Measurements from ENCODE around the gene CRYGB. TPM values are rescaled to one million over a fixed set of nuclear protein-coding genes. Genes with fewer than 3 reads are reported as not detected.

CRYGB gene, protein sequence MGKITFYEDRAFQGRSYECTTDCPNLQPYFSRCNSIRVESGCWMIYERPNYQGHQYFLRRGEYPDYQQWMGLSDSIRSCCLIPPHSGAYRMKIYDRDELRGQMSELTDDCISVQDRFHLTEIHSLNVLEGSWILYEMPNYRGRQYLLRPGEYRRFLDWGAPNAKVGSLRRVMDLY
- total RNA-seq (2021) (0.87 TPM in 1 of 3 replicates, not detected in the others), Bru-seq, nascent RNA (not detected)
- long read RNA-seq, experiment 1, partial matches to known transcripts, result 0 of 1 reads
- long read RNA-seq, experiment 1, other reads (novel, unspliced or antisense), result 0 of 1 reads
- long read RNA-seq, experiment 2, result 0 reads
- long read RNA-seq, experiment 3, result 0 reads

DNA sequence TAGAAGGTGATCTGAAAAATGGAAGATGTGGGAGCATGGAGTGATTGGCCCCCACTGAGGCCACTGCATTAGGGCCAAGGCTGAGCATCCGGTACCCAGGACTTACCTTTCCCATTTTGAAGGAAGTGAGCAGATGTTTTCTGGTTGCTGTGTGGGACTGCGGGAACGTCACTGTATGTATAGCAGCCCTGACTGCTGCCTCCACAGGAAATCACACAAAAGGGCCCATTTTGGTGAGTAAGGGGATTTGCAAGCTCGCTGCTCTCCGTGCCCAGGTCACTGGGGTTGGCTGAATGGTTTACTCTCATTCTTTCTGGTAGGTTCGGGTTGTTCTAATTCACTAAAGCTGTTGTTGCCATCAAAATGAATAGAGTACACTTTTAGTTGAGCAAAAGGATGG is at the start of gene CRYGB:
TSS of gene CRYGB (minus strand) at position 153 of the 400 bp plus-strand sequence. CDS start at position 115, 38 bp downstream.
- CTCF ChIA-PET, result interaction anchor here (1.6 to 2.4 kb wide), 2 partner anchors 44 to 380 kb away, joined by 4 to 15 read pairs; no protein-coding TSS in a partner anchor
- Mint-ChIP-seq H3K4me3 (no peak within 1 kb of the TSS), H3K9me3 (peaks cover 12% of the 10 kb centered on the region), H3K27ac (peak within 1 kb of the TSS; percentile 75), H3K4me1 (peaks cover 43% of the 10 kb centered on the region), H3K27me3 (ENCODE audit: low read depth) (no peaks in the 10 kb centered on the region; the same call in 1 of the 2 replicates), H3K36me3 (peaks cover 2% of the 10 kb centered on the region; the same call in 1 of the 2 replicates)
- POLR2A ChIA-PET, result no interaction called here
- DNase-seq (ENCODE audit: low spot score) (no peak), ATAC-seq (peak; percentile 25)
- TF ChIP-seq GRHL2 (CRISPR knock-in tag; IDR thresholded peaks at IDR 0.05; ENCODE audit: insufficient replicate concordance, severe bottlenecking) (no peak), ZNF232 (CRISPR knock-in tag; IDR thresholded peaks at IDR 0.05) (no peak), SMAD4 (CRISPR knock-in tag; IDR thresholded peaks at IDR 0.05) (no peak), PRRX2 (CRISPR knock-in tag; IDR thresholded peaks at IDR 0.05) (no peak), USF2 (CRISPR knock-in tag; IDR thresholded peaks at IDR 0.05) (no peak), MYBL2 (CRISPR knock-in tag; IDR thresholded peaks at IDR 0.05) (no peak), ZNF317 (CRISPR knock-in tag; IDR thresholded peaks at IDR 0.05; ENCODE audit: borderline replicate concordance, low read depth) (no peak), NFE2L1 (CRISPR knock-in tag; IDR thresholded peaks at IDR 0.05) (no peak)
- TF ChIP-seq, protein P1, sequence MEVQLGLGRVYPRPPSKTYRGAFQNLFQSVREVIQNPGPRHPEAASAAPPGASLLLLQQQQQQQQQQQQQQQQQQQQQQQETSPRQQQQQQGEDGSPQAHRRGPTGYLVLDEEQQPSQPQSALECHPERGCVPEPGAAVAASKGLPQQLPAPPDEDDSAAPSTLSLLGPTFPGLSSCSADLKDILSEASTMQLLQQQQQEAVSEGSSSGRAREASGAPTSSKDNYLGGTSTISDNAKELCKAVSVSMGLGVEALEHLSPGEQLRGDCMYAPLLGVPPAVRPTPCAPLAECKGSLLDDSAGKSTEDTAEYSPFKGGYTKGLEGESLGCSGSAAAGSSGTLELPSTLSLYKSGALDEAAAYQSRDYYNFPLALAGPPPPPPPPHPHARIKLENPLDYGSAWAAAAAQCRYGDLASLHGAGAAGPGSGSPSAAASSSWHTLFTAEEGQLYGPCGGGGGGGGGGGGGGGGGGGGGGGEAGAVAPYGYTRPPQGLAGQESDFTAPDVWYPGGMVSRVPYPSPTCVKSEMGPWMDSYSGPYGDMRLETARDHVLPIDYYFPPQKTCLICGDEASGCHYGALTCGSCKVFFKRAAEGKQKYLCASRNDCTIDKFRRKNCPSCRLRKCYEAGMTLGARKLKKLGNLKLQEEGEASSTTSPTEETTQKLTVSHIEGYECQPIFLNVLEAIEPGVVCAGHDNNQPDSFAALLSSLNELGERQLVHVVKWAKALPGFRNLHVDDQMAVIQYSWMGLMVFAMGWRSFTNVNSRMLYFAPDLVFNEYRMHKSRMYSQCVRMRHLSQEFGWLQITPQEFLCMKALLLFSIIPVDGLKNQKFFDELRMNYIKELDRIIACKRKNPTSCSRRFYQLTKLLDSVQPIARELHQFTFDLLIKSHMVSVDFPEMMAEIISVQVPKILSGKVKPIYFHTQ (CRISPR knock-in tag; IDR thresholded peaks at IDR 0.05), result no peak

DNA sequence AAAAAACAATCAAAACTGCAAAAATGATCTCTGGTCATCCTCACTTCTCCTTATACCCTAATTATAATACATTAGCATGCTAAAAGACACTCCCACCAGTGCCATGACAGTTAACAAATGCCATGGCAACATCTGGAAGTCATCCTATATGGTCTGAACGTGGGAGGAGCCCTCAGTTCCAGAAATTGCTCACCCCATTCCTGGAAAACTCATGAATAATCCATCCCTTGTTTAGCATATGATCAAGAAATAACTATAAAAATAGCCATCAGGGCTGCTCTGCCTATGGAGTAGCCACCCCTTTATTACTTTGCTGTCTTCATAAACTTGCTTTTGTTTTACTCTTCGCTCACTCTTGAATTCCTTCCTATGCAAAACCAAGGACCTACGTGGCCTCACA is 49.6 kb upstream of the CRYGB start:
- H3K9me3 Mint-ChIP-seq, result no peaks in the 10 kb centered on the region
- CTCF ChIA-PET, result no interaction called here
- H3K4me3 Mint-ChIP-seq, result no peak overlapping the region
- H3K36me3 Mint-ChIP-seq, result no peaks in the 10 kb centered on the region
- no peaks in the 10 kb centered on the region for H3K27me3 Mint-ChIP-seq (ENCODE audit: low read depth)
- peaks cover 16% of the 10 kb centered on the region for H3K4me1 Mint-ChIP-seq
- ATAC-seq (no peak), DNase-seq (ENCODE audit: low spot score) (no peak)
- H3K27ac Mint-ChIP-seq, result no peak overlapping the region
- TF ChIP-seq, protein P2, sequence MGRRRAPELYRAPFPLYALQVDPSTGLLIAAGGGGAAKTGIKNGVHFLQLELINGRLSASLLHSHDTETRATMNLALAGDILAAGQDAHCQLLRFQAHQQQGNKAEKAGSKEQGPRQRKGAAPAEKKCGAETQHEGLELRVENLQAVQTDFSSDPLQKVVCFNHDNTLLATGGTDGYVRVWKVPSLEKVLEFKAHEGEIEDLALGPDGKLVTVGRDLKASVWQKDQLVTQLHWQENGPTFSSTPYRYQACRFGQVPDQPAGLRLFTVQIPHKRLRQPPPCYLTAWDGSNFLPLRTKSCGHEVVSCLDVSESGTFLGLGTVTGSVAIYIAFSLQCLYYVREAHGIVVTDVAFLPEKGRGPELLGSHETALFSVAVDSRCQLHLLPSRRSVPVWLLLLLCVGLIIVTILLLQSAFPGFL (CRISPR knock-in tag; IDR thresholded peaks at IDR 0.05; ENCODE audit: borderline replicate concordance), result no peak
- TF ChIP-seq ESRRA (CRISPR knock-in tag; IDR thresholded peaks at IDR 0.05; ENCODE audit: borderline replicate concordance) (no peak), TEAD1 (CRISPR knock-in tag; IDR thresholded peaks at IDR 0.05) (no peak), SOX15 (CRISPR knock-in tag; IDR thresholded peaks at IDR 0.05) (no peak), ZNF219 (CRISPR knock-in tag; IDR thresholded peaks at IDR 0.05; ENCODE audit: borderline replicate concordance) (no peak), ZNF232 (CRISPR knock-in tag; IDR thresholded peaks at IDR 0.05) (no peak), E2F1 (CRISPR knock-in tag; IDR thresholded peaks at IDR 0.05) (no peak)
- POLR2A ChIA-PET, result no interaction called here
